Medulla oblongata (tissue), 1 donor: ENCODE results near the gene ZNF398.
"Not testable (repeated sequence)": the region's sequence is repeated elsewhere in the genome, so short reads cannot be mapped to it uniquely, and the experiment has no call there.

Source experiments
- DNase-seq: peaks from one replicate; pipeline ENCODE4 v3.0.0-alpha.2; 2015; ENCODE audit errors: extremely low spot score

Gene ZNF398

GRCh38 chr7:149147072-149147751, at the start of gene ZNF398:
ZNF398 (plus strand) TSS chr7:149147453; CDS start chr7:149147743, 290 bp downstream.
- peak; percentile 79 for DNase-seq

- DNase-seq: no peak
Measured at GRCh38 chr7:149099058-149099457, 48.2 kb upstream of the ZNF398 start.

GRCh38 chr7:149100821-149101220, 46.4 kb upstream of the ZNF398 start:
- no peak for DNase-seq

GRCh38 chr7:149102666-149103065, 44.6 kb upstream of the ZNF398 start:
- no peak for DNase-seq

GRCh38 chr7:149103424-149103823, 43.8 kb upstream of the ZNF398 start:
- DNase-seq: no peak

GRCh38 chr7:149104214-149104613, 43.0 kb upstream of the ZNF398 start:
- DNase-seq: no peak

- no peak for DNase-seq
Measured at GRCh38 chr7:149104749-149105148, 42.5 kb upstream of the ZNF398 start.

- no peak for DNase-seq
Measured at GRCh38 chr7:149109969-149110368, 37.3 kb upstream of the ZNF398 start.

GRCh38 chr7:149125189-149125862, 21.9 kb upstream of the ZNF398 start:
- DNase-seq: peak; percentile 9

GRCh38 chr7:149125863-149126661, 21.2 kb upstream of the ZNF398 start, which contains the start of gene ZNF425:
ZNF425 (minus strand) TSS chr7:149126324; CDS start chr7:149126213, 111 bp downstream.
- DNase-seq: peak; percentile 95

- peak; percentile 66 for DNase-seq
Measured at GRCh38 chr7:149126662-149127266, 20.5 kb upstream of the ZNF398 start.

GRCh38 chr7:149130572-149131198, 16.6 kb upstream of the ZNF398 start:
- no peak for DNase-seq

GRCh38 chr7:149133028-149133710, 14.1 kb upstream of the ZNF398 start:
- no peak for DNase-seq

GRCh38 chr7:149136118-149136517, 11.1 kb upstream of the ZNF398 start:
- DNase-seq: no peak

- no peak for DNase-seq
Measured at GRCh38 chr7:149140831-149141230, 6.4 kb upstream of the ZNF398 start.

GRCh38 chr7:149141893-149142292, 5.4 kb upstream of the ZNF398 start:
- DNase-seq: no peak

- DNase-seq: not testable (repeated sequence)
Measured at GRCh38 chr7:149144436-149144922, 2.8 kb upstream of the ZNF398 start.

- no peak for DNase-seq
Measured at GRCh38 chr7:149145031-149145845, 2.0 kb upstream of the ZNF398 start.

- peak; percentile 12 for DNase-seq
Measured at GRCh38 chr7:149147752-149148653, 750 bp downstream of the ZNF398 start.
